Measurements from ENCODE around the gene NUP35.

The NUP35 gene

DNA sequence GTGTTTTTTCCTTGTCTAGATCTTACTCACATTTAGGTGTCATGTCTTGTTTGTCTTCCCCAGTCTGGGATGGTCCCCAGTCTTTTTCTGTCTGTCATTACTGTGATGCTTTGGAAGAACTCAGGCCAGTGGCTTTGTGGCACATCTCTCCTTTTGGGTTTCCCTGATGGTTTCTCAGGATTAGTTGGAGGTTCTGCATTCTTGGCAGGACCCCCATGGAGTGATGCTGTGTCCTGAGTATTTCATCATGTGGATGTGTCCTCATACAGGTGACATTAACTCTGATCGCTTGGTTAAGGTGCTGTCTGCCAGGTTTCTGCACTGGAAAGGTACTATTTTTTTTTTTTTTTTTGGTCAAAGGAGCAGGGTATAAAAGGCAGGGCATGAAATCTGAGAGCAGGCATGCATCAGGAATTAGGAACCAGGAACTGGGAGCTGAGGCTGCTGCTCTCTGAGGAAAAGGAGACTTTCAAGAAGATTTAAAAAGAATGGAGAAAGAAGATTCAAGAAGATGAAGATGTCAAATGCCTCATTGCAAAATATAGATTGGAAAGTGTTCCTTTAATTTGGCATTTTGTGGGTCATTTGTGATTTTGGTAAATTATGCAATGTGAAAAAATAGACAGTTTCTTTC lies 85.3 kb downstream of the NUP35 start:
- TF ChIP-seq FOXP2 (optimal IDR thresholded peaks at IDR 0.05; ENCODE audit: borderline replicate concordance, extremely low read depth, extremely low read length, insufficient read depth) = no peak
- TF ChIP-seq POLR2AphosphoS5 (IDR thresholded peaks at IDR 0.05; ENCODE audit: low read depth, low read length) = no peak
